Breast epithelium (tissue), 4 donors: Measurements from ENCODE around the gene OR10P1. TPM values are rescaled to one million over a fixed set of nuclear protein-coding genes. Genes with fewer than 3 reads are reported as not detected.

ENCODE experiments used
- DNase-seq, 2 donors: peaks; one replicate each; pipeline ENCODE4 v3.0.0-alpha.2; 2019; ENCODE audit warnings: low spot score in 2 of 2
- H3K27ac ChIP-seq, 2 donors: fragments of 200-600 bp; sonication (generic) in 1 of 2; one replicate each; pipeline ENCODE4 v1.5.1; 2016 to 2019; ENCODE audit warnings: mild to moderate bottlenecking in 1 of 2
- H3K27me3 ChIP-seq, 2 donors: fragments of 200-600 bp; sonication (generic) in 1 of 2; one replicate each; pipeline versions ENCODE4 v1.5.1 to v1.6.0; 2017 to 2019; ENCODE audit warnings: control low read depth in 1 of 2, mild to moderate bottlenecking in 1 of 2
- H3K36me3 ChIP-seq: fragments of 200-600 bp; one replicate; pipeline ENCODE4 v1.5.1; 2019
- H3K4me1 ChIP-seq, 2 donors: fragments of 200-600 bp; sonication (generic); one replicate each; pipeline ENCODE4 v1.5.1; 2016 to 2019; ENCODE audit warnings: control low read depth in 1 of 2
- H3K4me3 ChIP-seq, 3 donors: fragments of 200-600 bp; sonication (generic); 1 replicate in 2 of 3; 2 replicates in 1 of 3; pipeline ENCODE4 v1.5.1; 2016 to 2019; ENCODE audit warnings: mild to moderate bottlenecking in 3 of 3, moderate library complexity in 2 of 3
- H3K9me3 ChIP-seq, 2 donors: fragments of 200-600 bp; sonication (generic) in 1 of 2; one replicate each; pipeline ENCODE4 v1.5.1; 2016 to 2019; ENCODE audit warnings: control low read depth in 1 of 2
- CTCF ChIP-seq, 3 donors: fragments of 450-650 bp; IDR thresholded peaks; one replicate each; pipeline ENCODE4 v1.5.1; 2016 to 2017; ENCODE audit warnings: antibody characterized with exemption in 3 of 3, mild to moderate bottlenecking in 3 of 3, moderate library complexity in 3 of 3
- POLR2A ChIP-seq: fragments of 450-650 bp; IDR thresholded peaks from one replicate; pipeline ENCODE4 v1.6.1; 2016; ENCODE audit warnings: antibody characterized with exemption, mild to moderate bottlenecking, moderate library complexity
- POLR2AphosphoS5 ChIP-seq, 3 donors: sonication (generic); formaldehyde crosslinking; IDR thresholded peaks; one replicate each; pipeline ENCODE4 v1.6.1; 2017; ENCODE audit warnings: antibody characterized with exemption in 3 of 3
- intact Hi-C: fragments of 100-400 bp; cut with DNase I; formaldehyde crosslinking; loops from one replicate; pipeline ENCODE4 v1.15.1; 2023; ENCODE audit warnings: low total_unique reads
- total RNA-seq, 3 donors: library from RNA; depleted of rRNA; stranded (reverse); fragments of >200 nt; gene quantifications; one replicate each; pipeline ENCODE4 v1.1.0, GENCODE V29; 2016

OR10P1 gene
- total RNA-seq, 3 donors from 2014 or later: not detected

- Histone ChIP-seq H3K4me1 (no peaks in the 10 kb centered on the region), H3K9me3 (no peaks in the 10 kb centered on the region), H3K36me3 (no peaks in the 10 kb centered on the region), H3K4me3 (no peak overlapping the region), H3K27me3 (no peaks in the 10 kb centered on the region), H3K27ac (no peak overlapping the region)
- intact Hi-C loops: no loop called here
- TF ChIP-seq POLR2AphosphoS5 (IDR thresholded peaks at IDR 0.05) (no peak), POLR2A (no peak), CTCF (IDR thresholded peaks at IDR 0.05) (no peak)
- no peak for DNase-seq
Measured at GRCh38 chr12:55658635-55659391, 22.1 kb downstream of the OR10P1 start.

- no peaks in the 10 kb centered on the region for H3K4me1 ChIP-seq
- H3K36me3 ChIP-seq: no peaks in the 10 kb centered on the region
- no peaks in the 10 kb centered on the region for H3K27me3 ChIP-seq
- no peaks in the 10 kb centered on the region for H3K9me3 ChIP-seq
- H3K4me3 ChIP-seq: no peak overlapping the region
- intact Hi-C loops: no loop called here
- no peak overlapping the region for H3K27ac ChIP-seq
- TF ChIP-seq POLR2A (no peak), CTCF (IDR thresholded peaks at IDR 0.05) (no peak), POLR2AphosphoS5 (IDR thresholded peaks at IDR 0.05) (no peak)
- DNase-seq: no peak
Measured at GRCh38 chr12:55659486-55660385, 23.0 kb downstream of the OR10P1 start.

GRCh38 chr12:55663391-55663790 is 26.7 kb downstream of the OR10P1 start:
- H3K4me3 ChIP-seq: no peak overlapping the region
- no peaks in the 10 kb centered on the region for H3K4me1 ChIP-seq
- H3K9me3 ChIP-seq: no peaks in the 10 kb centered on the region
- H3K27me3 ChIP-seq: no peaks in the 10 kb centered on the region
- TF ChIP-seq POLR2AphosphoS5 (IDR thresholded peaks at IDR 0.05) (no peak), POLR2A (no peak), CTCF (IDR thresholded peaks at IDR 0.05) (no peak)
- DNase-seq: no peak
- intact Hi-C loops: no loop called here
- no peaks in the 10 kb centered on the region for H3K36me3 ChIP-seq
- H3K27ac ChIP-seq: no peak overlapping the region

GRCh38 chr12:55664826-55665225 is 28.1 kb downstream of the OR10P1 start:
- no peak overlapping the region for H3K27ac ChIP-seq
- no peaks in the 10 kb centered on the region for H3K27me3 ChIP-seq
- TF ChIP-seq POLR2AphosphoS5 (IDR thresholded peaks at IDR 0.05) (no peak), CTCF (IDR thresholded peaks at IDR 0.05) (no peak), POLR2A (no peak)
- intact Hi-C loops: no loop called here
- H3K9me3 ChIP-seq: no peaks in the 10 kb centered on the region
- H3K36me3 ChIP-seq: no peaks in the 10 kb centered on the region
- H3K4me1 ChIP-seq: no peaks in the 10 kb centered on the region
- no peak for DNase-seq
- no peak overlapping the region for H3K4me3 ChIP-seq

- Histone ChIP-seq H3K9me3 (no peaks in the 10 kb centered on the region), H3K27ac (no peak overlapping the region), H3K4me3 (no peak overlapping the region), H3K27me3 (no peaks in the 10 kb centered on the region), H3K4me1 (no peaks in the 10 kb centered on the region), H3K36me3 (no peaks in the 10 kb centered on the region)
- no peak for DNase-seq
- TF ChIP-seq CTCF (IDR thresholded peaks at IDR 0.05) (no peak), POLR2AphosphoS5 (IDR thresholded peaks at IDR 0.05) (no peak), POLR2A (no peak)
- intact Hi-C loops: no loop called here
Measured at GRCh38 chr12:55666508-55666907, 29.8 kb downstream of the OR10P1 start.
